ENCODE measurements around the gene PFDN1.
"Not testable (repeated sequence)": the region's sequence is repeated elsewhere in the genome, so short reads cannot be mapped to it uniquely, and the experiment has no call there.

The PFDN1 gene

GRCh38 chr5:140205952-140206351 is 96.9 kb downstream of the PFDN1 start:
- FAIRE-seq = no peak

- no peak for FAIRE-seq
Observed at GRCh38 chr5:140205216-140205615, 97.7 kb downstream of the PFDN1 start.

GRCh38 chr5:140202610-140203009 is 100.3 kb downstream of the PFDN1 start:
- FAIRE-seq = no peak

GRCh38 chr5:140202078-140202477 is 100.8 kb downstream of the PFDN1 start:
- no peak for FAIRE-seq

GRCh38 chr5:140198915-140199314 is 104.0 kb downstream of the PFDN1 start:
- FAIRE-seq = not testable (repeated sequence)

GRCh38 chr5:140197023-140197422 is 105.9 kb downstream of the PFDN1 start:
- no peak for FAIRE-seq

- FAIRE-seq = no peak
Observed at GRCh38 chr5:140196115-140196814, 106.6 kb downstream of the PFDN1 start.
